ENCODE data around the gene OSGEPL1.
A peak's percentile ranks its signal among the peaks of the same experiment; 100 is the strongest.
"Not testable (repeated sequence)": the region's sequence is repeated elsewhere in the genome, so short reads cannot be mapped to it uniquely, and the experiment has no call there.

Gene OSGEPL1

GRCh38 chr2:189756311-189756952, 6.2 kb downstream of the OSGEPL1 start:
- FAIRE-seq (no peak), DNase-seq (ENCODE audit: extremely low spot score, insufficient read length, low read depth) (no peak)

GRCh38 chr2:189751080-189751658, 11.4 kb downstream of the OSGEPL1 start:
- no peak for DNase-seq (ENCODE audit: extremely low spot score, insufficient read length, low read depth)
- peak; percentile 69 for FAIRE-seq

GRCh38 chr2:189729430-189729829, 33.2 kb downstream of the OSGEPL1 start:
- no peak for FAIRE-seq
- no peak for DNase-seq (ENCODE audit: extremely low spot score, insufficient read length, low read depth)

- DNase-seq (ENCODE audit: extremely low spot score, insufficient read length, low read depth) = no peak
- FAIRE-seq = no peak
Observed at GRCh38 chr2:189726849-189727248, 35.7 kb downstream of the OSGEPL1 start.

GRCh38 chr2:189726271-189726670, 36.3 kb downstream of the OSGEPL1 start:
- no peak for FAIRE-seq
- DNase-seq (ENCODE audit: extremely low spot score, insufficient read length, low read depth) = no peak

GRCh38 chr2:189723192-189723591, 39.4 kb downstream of the OSGEPL1 start:
- FAIRE-seq = no peak
- no peak for DNase-seq (ENCODE audit: extremely low spot score, insufficient read length, low read depth)

GRCh38 chr2:189719571-189719970, 43.0 kb downstream of the OSGEPL1 start:
- FAIRE-seq (no peak), DNase-seq (ENCODE audit: extremely low spot score, insufficient read length, low read depth) (no peak)

- not testable (repeated sequence) for FAIRE-seq; DNase-seq (ENCODE audit: extremely low spot score, insufficient read length, low read depth)
Observed at GRCh38 chr2:189717593-189717992, 45.0 kb downstream of the OSGEPL1 start.

GRCh38 chr2:189709501-189710221, 52.9 kb downstream of the OSGEPL1 start:
- FAIRE-seq (no peak), DNase-seq (ENCODE audit: extremely low spot score, insufficient read length, low read depth) (no peak)

GRCh38 chr2:189702071-189702470, 60.5 kb downstream of the OSGEPL1 start:
- DNase-seq (ENCODE audit: extremely low spot score, insufficient read length, low read depth) (no peak), FAIRE-seq (no peak)

GRCh38 chr2:189700681-189701080, 61.9 kb downstream of the OSGEPL1 start:
- FAIRE-seq (no peak), DNase-seq (ENCODE audit: extremely low spot score, insufficient read length, low read depth) (no peak)

- DNase-seq (ENCODE audit: extremely low spot score, insufficient read length, low read depth) (no peak), FAIRE-seq (no peak)
Observed at GRCh38 chr2:189698020-189698887, 64.3 kb downstream of the OSGEPL1 start.

All from GM18507 (cell line).